Cardiac muscle cell (in vitro differentiated cells and primary cell): ENCODE measurements around the gene TMPRSS2. TPM values are rescaled to one million over a fixed set of nuclear protein-coding genes. Genes with fewer than 3 reads are reported as not detected.

Experiments used
- DNase-seq, 2 donors: peaks; one replicate each; pipeline versions ENCODE4 v3.0.0 to v3.0.0-alpha.2; 2010 to 2017; ENCODE audit warnings: low read depth in 1 of 2, low spot score in 1 of 2
- H3K27ac ChIP-seq: fragments of 200-600 bp; sonication (generic); 2 replicates; pipeline ENCODE4 v1.5.1; 2016
- H3K27me3 ChIP-seq: fragments of 200-600 bp; sonication (generic); 2 replicates; pipeline ENCODE4 v1.6.0; 2016; ENCODE audit warnings: control low read depth
- H3K36me3 ChIP-seq: fragments of 200-600 bp; sonication (generic); 2 replicates; pipeline ENCODE4 v1.5.1; 2016; ENCODE audit warnings: control low read depth
- H3K4me1 ChIP-seq: fragments of 200-600 bp; sonication (generic); 2 replicates; pipeline ENCODE4 v1.8.1; 2017; ENCODE audit warnings: low read depth, mild to moderate bottlenecking, mixed run types
- H3K4me3 ChIP-seq: fragments of 200-600 bp; sonication (generic); 2 replicates; pipeline ENCODE4 v1.5.1; 2016; ENCODE audit warnings: mild to moderate bottlenecking
- H3K9me3 ChIP-seq: fragments of 200-600 bp; sonication (generic); 2 replicates; pipeline ENCODE4 v1.5.1; 2017; ENCODE audit warnings: low read depth, mild to moderate bottlenecking, control low read depth
- CTCF ChIP-seq: IDR thresholded peaks from 2 replicates; pipeline ENCODE4 v1.5.1; 2012; ENCODE audit warnings: low read depth, mild to moderate bottlenecking, low read length
- polyA plus RNA-seq: library from polyadenylated mRNA; unstranded; fragments of >200 nt; fragmentation: Nextera tagmentation; extraction: Ambion mirVana; gene quantifications from 2 replicates; pipeline ENCODE4 v1.2.1, GENCODE V29; 2016
- total RNA-seq: library from RNA; depleted of rRNA; stranded (reverse); fragments of >200 nt; gene quantifications from 2 replicates; pipeline ENCODE4 v1.2.3, GENCODE V29; 2016

Gene TMPRSS2
- total and polyA plus RNA-seq, 2 experiments from 2014 or later: not detected

- H3K4me3 ChIP-seq: no peak overlapping the region
- DNase-seq: peak; percentile 75 to 87
Measured at GRCh38 chr21:41460578-41461527, 47.1 kb downstream of the TMPRSS2 start.

GRCh38 chr21:41459884-41460534 lies 47.9 kb downstream of the TMPRSS2 start:
- H3K27me3 ChIP-seq: no peaks in the 10 kb centered on the region
- DNase-seq: no peak
- H3K36me3 ChIP-seq: no peaks in the 10 kb centered on the region
- no peak overlapping the region for H3K4me3 ChIP-seq
- no peaks in the 10 kb centered on the region for H3K4me1 ChIP-seq
- H3K9me3 ChIP-seq: no peaks in the 10 kb centered on the region
- H3K27ac ChIP-seq: no peak overlapping the region
- TF ChIP-seq CTCF: no peak

More at GRCh38 chr21:41460578-41461527, 47.1 kb downstream of the TMPRSS2 start:
- Histone ChIP-seq H3K36me3 (no peaks in the 10 kb centered on the region), H3K27me3 (no peaks in the 10 kb centered on the region), H3K9me3 (no peaks in the 10 kb centered on the region), H3K27ac (no peak overlapping the region), H3K4me1 (no peaks in the 10 kb centered on the region)
- peak; percentile 96 for TF ChIP-seq CTCF

DNA sequence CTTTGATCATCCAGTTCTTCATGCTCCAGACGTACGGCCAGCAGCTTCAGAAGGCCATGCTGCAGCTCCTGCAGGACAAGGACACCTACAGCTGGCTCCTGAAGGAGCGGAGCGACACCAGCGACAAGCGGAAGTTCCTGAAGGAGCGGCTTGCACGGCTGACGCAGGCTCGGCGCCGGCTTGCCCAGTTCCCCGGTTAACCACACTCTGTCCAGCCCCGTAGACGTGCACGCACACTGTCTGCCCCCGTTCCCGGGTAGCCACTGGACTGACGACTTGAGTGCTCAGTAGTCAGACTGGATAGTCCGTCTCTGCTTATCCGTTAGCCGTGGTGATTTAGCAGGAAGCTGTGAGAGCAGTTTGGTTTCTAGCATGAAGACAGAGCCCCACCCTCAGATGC lies 49.4 kb downstream of the TMPRSS2 start:
- H3K9me3 ChIP-seq: no peaks in the 10 kb centered on the region
- H3K4me3 ChIP-seq: no peak overlapping the region
- TF ChIP-seq CTCF: no peak
- H3K36me3 ChIP-seq: no peaks in the 10 kb centered on the region
- H3K27me3 ChIP-seq: no peaks in the 10 kb centered on the region
- no peak for DNase-seq
- H3K4me1 ChIP-seq: no peaks in the 10 kb centered on the region
- H3K27ac ChIP-seq: no peak overlapping the region

GRCh38 chr21:41458121-41458520 lies 49.8 kb downstream of the TMPRSS2 start:
- H3K27ac ChIP-seq: no peak overlapping the region
- no peak for TF ChIP-seq CTCF
- H3K4me3 ChIP-seq: no peak overlapping the region
- DNase-seq: no peak
- no peaks in the 10 kb centered on the region for H3K36me3 ChIP-seq
- H3K4me1 ChIP-seq: no peaks in the 10 kb centered on the region
- no peaks in the 10 kb centered on the region for H3K9me3 ChIP-seq
- no peaks in the 10 kb centered on the region for H3K27me3 ChIP-seq

DNA sequence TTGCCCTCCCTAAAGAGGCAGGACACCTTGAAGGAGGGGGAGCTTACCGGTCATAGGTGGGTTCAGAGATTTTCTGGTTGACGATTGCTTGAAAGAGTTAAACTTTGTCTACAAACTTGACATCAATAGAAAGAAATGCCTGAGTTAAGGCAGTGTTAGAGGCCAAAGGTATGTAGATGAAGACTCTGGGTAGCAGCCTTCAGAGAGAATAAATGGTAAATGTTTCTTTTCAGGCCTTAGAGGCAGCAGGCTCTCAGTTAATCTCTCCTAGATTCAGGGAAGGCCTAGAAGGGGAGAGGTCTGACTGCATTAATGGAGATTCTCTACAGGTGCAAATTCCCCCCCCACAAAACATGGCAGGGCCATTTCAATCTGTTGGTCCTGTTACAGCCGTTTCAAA lies 54.2 kb downstream of the TMPRSS2 start:
- DNase-seq: no peak
- TF ChIP-seq CTCF: no peak
- no peaks in the 10 kb centered on the region for H3K36me3 ChIP-seq
- H3K27ac ChIP-seq: no peak overlapping the region
- no peaks in the 10 kb centered on the region for H3K27me3 ChIP-seq
- no peaks in the 10 kb centered on the region for H3K4me1 ChIP-seq
- H3K9me3 ChIP-seq: no peaks in the 10 kb centered on the region
- no peak overlapping the region for H3K4me3 ChIP-seq
